DMS114 treated with DMSO at 0.1 percent for 48 hours (cell line): ENCODE measurements around the gene BNC2.
"Not testable (repeated sequence)": the region's sequence is repeated elsewhere in the genome, so short reads cannot be mapped to it uniquely, and the experiment has no call there.

ENCODE experiments used
- DNase-seq: peaks from one replicate; lab custom pipeline; 2025; ENCODE audit not compliant: unreplicated experiment; lab: John Stamatoyannopoulos, UW

BNC2 gene

GRCh38 chr9:16519001-16519400 lies 351.5 kb downstream of the BNC2 start:
- DNase-seq, result no peak

DNA sequence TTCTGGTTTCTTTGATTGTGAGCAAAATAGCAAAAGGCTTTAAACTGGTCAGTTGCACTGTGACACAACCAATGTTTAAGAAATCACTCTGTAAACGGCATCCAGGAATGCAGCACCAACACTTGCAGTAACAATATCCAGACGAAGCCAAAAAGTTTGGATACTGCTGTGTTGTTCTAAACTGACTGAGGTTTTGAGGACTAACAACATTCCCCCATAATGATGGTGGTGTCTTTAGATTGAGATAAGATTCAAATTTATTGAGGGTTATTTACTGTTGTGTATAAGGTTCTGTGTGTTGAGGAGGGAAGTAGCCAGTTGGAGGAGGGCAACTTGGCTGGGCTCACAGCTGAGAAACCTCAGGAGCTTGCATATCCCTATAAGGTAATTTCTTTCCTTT lies 353.6 kb downstream of the BNC2 start:
- no peak for DNase-seq

DNA sequence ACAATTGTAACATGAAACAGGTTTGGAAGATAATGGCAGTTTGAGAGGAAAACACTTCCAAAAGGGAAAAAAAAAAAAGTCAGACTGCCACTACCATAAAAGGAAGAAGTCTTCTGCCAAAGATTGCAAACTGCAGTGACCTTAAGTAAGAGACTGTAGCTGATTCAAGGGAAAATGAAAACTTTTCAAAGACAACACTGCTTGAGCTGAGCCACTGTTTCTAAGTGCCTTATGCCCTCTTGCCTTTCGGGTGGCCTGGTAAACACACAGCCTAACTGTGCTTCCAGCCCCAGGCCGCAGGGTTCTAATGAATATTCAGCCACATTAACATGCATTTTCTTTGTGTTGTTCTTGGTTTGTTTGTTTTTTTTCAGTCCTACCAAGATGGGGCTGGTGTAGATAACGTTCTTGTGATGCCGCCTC lies 354.6 kb downstream of the BNC2 start:
- no peak for DNase-seq

- DNase-seq, result no peak
These were observed 355.3 kb downstream of the BNC2 start for GRCh38 chr9:16515207-16515606.

DNA sequence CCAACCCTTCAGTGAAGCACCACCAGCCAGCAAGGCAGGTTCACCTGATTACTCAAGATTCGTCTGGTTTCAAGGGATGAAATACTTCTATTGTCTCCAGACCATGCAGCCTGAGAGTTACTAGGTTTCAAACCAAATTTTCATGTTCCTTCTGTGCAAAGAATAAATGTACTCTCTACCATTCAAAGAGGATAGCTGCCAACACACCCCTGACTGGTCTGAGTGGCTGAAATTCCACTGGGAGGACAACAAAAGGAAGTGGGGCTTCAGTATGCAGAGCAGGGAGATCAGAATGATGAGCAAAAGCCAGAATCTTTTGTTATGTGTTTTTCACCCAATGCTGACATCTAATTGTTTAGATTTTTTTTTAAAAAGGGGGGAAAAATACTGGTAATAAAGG lies 356.3 kb downstream of the BNC2 start:
- no peak for DNase-seq

DNA sequence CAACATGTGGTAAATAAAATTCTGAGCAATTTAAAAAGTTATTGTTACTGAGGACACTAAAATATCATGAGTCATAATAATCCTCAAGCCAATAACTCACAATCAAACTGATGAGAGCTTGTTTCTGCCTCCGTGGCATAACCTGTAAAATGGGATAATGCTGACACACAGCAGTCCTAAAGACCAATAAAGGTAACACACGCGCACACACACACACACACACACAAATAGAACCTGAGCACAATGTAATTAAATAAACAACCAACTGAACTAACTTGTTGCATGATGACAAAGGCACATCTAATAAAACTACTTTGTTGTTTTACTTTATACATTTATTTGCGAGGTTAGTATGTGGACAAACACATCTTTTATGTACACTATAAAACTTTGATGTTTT lies 358.2 kb downstream of the BNC2 start:
- DNase-seq, result no peak

DNA sequence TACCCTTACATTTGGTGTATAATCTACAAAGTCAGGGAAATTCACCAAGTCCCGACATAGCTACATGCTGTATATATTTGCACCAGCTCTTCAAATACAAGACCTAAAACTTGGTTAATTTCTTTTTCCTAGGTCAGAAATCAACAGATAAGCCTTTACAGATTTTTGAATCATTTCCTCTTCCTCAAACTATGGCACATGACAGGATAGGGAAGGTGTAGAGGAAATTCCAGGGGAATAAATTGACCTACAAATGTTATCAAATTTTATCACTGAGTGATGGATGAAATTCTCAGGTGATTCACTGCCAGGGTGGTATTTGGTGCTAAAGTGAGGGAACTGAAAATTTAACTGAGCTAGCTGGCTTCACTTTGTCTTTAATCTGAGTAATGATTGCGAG lies 360.0 kb downstream of the BNC2 start:
- no peak for DNase-seq

DNA sequence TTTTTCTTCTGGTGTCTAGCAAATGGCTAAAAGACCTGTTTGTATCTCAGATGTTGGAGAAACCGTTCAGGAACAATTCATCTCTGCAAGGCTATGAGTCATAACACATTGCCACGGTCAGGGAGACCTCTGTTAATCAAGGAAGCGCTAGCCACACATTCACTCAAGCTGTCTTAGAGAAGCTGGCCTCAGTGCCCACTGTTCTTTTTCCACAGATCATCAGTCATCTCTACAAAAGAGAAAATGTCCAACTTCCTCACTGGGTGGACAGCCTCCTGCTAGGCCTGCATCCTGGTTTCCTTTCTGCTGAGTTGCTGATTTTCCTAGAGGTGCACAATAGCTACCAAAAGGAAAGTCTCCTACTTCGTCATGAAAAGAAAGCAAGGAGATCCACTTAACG lies 360.5 kb downstream of the BNC2 start:
- no peak for DNase-seq

DNA sequence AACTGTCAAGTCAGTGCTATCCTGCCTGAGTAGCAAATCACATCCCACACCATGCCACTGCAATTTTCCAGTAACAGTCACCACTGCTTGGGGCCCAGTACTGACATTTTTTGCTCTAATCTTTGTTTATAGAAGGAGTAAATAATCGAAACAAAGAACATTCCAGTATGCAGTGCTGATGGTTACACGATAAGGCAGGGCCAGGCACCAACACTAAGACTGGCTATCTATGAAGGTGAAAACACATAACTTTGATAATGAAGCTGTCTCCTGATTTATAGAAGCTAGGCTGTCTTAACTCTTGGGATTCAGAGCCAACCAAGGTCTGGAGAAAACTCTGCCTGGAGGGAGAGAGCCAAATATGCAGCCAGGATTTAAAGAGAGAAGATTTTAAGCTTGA lies 365.3 kb downstream of the BNC2 start:
- no peak for DNase-seq

DNA sequence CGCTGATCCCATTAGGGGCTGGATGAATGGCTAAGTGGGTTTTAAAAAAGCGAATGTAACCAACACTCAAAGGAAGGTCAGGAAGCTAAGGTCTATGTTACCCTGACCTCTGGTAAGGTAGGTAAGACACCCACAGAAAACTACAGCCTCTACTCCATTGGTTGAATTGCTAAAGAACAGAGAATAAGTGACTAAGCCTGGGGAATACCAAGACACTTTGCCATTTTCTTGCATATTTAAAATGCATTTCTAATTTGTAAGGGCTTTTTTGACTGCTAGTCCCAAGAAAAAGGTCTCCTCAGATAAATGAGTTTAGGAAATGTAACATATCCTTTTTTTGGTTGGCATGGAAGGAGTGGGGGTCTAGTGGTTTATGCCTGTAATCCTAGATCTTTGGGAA lies 368.7 kb downstream of the BNC2 start:
- no peak for DNase-seq

DNA sequence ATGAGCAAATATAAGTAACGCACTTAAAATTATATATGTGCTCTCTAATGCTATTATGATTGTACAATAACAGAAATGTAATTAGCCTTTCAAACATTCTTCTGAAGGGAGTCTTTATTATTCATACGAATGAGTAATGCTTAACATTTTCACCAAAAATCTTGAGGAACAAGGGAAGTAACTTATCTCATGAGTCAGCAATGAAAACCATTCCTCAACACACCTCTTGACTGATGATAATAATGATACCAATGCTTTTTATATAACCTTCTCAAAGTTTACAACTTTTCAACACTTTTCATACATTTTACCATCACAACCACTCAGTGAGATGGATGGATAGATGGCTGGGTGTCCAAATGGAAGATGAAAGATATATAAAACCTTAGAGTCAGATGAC lies 369.3 kb downstream of the BNC2 start:
- DNase-seq, result no peak

DNA sequence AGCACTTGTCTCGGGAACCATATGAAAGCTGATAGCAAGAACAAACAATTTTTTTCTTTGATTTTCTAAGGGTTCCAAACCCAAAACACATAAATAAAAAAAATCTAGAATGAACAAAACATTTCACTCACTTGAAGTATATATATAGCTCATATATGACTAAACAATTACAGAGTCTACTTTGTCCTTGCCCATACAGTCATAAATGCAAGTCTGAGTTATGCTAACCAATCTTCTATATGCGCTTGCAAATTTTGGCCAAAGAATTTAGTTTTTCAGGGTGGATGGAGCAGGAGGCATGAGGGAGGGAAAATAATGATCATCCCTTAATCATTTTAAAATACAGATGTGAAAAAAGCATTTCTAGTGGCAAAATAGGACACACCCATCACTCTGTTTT lies 370.1 kb downstream of the BNC2 start:
- no peak for DNase-seq

- no peak for DNase-seq
These were observed 370.6 kb downstream of the BNC2 start for GRCh38 chr9:16499892-16500291.

DNA sequence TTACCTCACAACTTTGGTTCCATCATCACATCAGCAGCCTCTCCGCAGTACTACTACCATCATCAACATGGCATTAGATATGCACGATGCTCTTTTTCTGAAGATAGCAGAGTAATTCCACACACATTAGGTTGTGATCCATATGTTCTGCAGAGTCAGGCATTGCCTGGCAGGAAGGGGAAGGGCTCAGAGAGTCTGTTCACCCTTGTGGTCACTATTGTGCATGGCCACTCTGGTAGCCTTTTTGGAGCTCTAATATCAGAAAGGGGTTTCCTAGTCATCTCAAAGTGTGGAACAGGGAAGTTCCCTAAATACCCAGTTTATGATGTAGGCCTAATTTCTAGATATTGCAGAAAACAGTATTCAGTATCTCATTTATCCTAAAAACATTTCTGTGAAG lies 373.6 kb downstream of the BNC2 start:
- DNase-seq, result no peak

DNA sequence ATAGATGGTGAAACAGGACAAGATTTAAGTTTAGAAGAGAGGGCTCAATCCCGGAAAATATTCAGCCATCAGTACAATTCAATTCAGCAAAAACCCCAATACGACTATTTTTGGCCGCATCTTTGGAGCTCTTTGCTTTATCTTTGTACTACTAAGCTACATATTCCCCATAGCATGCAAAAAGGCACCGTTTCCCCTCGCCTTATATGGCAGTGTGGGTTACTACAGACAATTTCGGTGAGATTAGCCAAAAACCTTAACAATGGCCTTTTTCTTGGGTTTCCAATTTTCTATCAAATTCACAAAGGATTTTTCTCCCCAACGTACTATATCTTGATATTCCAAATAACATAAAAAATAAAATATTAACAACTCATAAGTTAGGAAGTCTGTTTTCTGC lies 382.6 kb downstream of the BNC2 start:
- no peak for DNase-seq

DNA sequence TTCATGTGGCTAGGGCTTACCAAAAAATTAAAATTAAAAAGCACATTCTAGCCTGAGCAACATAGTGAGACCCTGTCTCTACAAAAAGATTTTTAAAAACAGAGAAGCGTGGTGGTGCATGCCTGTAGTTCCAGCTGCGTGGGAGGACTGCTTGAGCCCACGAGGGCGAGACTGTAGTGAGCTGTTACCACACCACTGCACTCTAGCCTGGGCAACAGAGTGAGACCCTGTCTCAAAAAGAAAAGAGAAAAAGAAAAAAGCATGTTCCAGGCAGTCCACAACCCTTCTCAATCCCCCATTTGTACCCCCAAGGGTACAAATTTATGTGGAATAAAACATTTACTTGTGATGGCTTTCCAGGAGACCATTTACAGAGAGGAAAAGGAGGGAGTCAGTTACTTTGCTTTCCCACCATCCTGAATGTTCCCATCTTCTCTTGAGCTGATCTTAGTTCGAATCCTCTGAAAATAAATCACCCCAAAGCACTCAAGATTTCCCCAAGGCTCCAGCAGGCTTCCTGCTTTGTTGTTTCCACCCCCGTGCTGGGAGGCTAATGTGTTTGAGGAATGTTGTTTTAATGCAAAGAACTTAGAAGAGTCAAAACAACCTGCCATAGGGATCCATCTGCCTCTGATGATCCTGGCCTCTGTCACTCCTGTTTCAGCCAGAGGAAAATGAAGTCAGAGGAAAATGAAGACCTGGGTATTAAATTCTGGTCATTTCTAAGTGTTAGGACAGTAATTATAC lies 384.7 kb downstream of the BNC2 start:
- DNase-seq, result no peak

GRCh38 chr9:16485160-16485559 lies 385.3 kb downstream of the BNC2 start:
- no peak for DNase-seq

- DNase-seq, result no peak
These were observed 385.7 kb downstream of the BNC2 start for GRCh38 chr9:16484744-16485143.

DNA sequence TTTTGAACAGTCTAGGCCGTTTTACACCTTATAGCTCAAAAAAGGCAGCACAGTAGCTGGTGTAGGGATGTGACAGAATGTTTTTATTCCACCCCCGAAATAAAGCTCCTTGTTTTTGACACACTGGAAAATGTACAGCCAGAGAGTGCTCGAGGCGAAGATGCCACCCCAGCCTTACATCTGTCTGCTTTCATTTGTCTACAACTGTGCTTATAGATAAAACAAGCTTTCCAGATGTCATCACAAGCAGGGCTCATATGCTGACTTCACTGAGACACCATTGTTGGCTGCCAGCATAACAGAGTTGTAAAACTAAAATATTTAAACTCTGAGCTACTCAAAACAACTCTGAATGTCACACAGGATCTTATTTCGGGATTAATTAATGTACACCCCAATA lies 386.3 kb downstream of the BNC2 start:
- no peak for DNase-seq

GRCh38 chr9:16482764-16483163 lies 387.7 kb downstream of the BNC2 start:
- DNase-seq, result no peak

DNA sequence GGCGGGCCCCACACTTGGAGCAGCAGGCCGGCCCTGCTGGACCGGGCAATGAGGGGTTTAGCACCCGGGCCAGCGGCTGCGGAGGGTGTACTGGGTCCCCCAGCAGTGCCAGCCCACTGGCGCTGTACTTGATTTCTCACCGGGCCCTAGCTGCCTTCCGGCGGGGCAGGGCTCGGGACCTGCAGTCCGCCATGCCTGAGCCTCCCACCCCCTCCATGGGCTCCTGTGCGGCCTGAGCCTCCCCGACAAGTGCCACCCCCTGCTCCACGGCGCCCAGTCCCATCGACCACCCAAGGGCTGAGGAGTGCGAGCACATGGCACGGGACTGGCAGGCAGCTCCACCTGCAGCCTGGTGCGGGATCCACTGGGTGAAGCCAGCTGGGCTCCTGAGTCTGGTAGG lies 389.9 kb downstream of the BNC2 start:
- DNase-seq, result not testable (repeated sequence)

GRCh38 chr9:16475996-16476395 lies 394.5 kb downstream of the BNC2 start:
- DNase-seq, result no peak

GRCh38 chr9:16475257-16475656 lies 395.2 kb downstream of the BNC2 start:
- no peak for DNase-seq
